ENCODE measurements around the gene SLFN5. TPM values are rescaled to one million over a fixed set of nuclear protein-coding genes. Genes with fewer than 3 reads are reported as not detected.

The SLFN5 gene
- total and polyA plus RNA-seq, 4 donors: 8.5 to 51.7 (median 30.8) TPM

- TF ChIP-seq CTCF (IDR thresholded peaks at IDR 0.05; ENCODE audit: control extremely low read depth, extremely low read depth): no peak
- Histone ChIP-seq H3K27ac (ENCODE audit: low read depth in 1 of 2, low read length in 1 of 2) (peak overlapping the region; percentile 14 to 68), H3K36me3 (ENCODE audit: control insufficient read depth in 4 of 4, insufficient read depth in 4 of 4, low read length in 4 of 4) (no peaks in the 10 kb centered on the region), H3K9ac (ENCODE audit: insufficient read depth in 1 of 2, low read length in 2 of 2) (no peak overlapping the region), H3K4me1 (ENCODE audit: control insufficient read depth in 5 of 5, insufficient read depth in 5 of 5, low read length in 5 of 5) (peaks cover 4 to 16% (median 5%) of the 10 kb centered on the region in 5 donors), H3K27me3 (ENCODE audit: control insufficient read depth in 3 of 3, insufficient read depth in 3 of 3, low read length in 2 of 3) (peaks cover 0 to 20% (median 0%) of the 10 kb centered on the region in 3 donors), H3K9me3 (ENCODE audit: control insufficient read depth in 4 of 4, insufficient read depth in 3 of 4, low read length in 3 of 4) (no peaks in the 10 kb centered on the region), H3K4me3 (no peak overlapping the region)
- ATAC-seq (ENCODE audit: insufficient read depth, low FRiP score) (no peak), DNase-seq (peak in 1 of 3 donors; percentile 3)
- WGBS, 2 donors: 80 to 88% methylated on average over 9 of the region's 9 CpGs
These were observed 71.7 kb downstream of the SLFN5 start for GRCh38 chr17:35314415-35315216.

DNA sequence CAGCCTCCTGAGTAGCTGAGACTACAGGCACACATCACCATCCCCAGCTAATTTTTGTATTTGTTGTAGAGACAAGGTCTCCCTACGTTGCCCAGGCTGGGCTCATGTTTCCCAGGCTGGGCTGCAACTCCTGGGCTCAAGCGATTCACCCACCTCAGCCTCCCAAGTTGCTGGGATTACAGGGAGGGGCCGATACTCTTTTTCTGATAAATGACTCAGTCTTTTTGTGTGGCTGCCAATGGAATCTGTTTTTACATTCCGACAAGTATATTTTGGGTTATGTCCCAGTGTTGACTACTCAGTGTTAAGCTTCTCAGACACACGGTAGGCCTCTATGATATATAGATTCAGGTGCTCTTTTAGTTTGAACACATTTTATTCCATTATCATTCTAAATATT lies 72.4 kb downstream of the SLFN5 start:
- no peak for TF ChIP-seq CTCF (IDR thresholded peaks at IDR 0.05; ENCODE audit: control extremely low read depth, extremely low read depth)
- H3K9me3 ChIP-seq (ENCODE audit: control insufficient read depth in 4 of 4, insufficient read depth in 3 of 4, low read length in 3 of 4): no peaks in the 10 kb centered on the region
- peak overlapping the region; percentile 9 to 68 for H3K27ac ChIP-seq (ENCODE audit: low read depth in 1 of 2, low read length in 1 of 2)
- peaks cover 0 to 20% (median 0%) of the 10 kb centered on the region in 3 donors for H3K27me3 ChIP-seq (ENCODE audit: control insufficient read depth in 3 of 3, insufficient read depth in 3 of 3, low read length in 2 of 3)
- no peak overlapping the region for H3K4me3 ChIP-seq
- 32 to 71% methylated on average over 5 of the region's 5 CpGs for WGBS, 2 donors
- no peaks in the 10 kb centered on the region for H3K36me3 ChIP-seq (ENCODE audit: control insufficient read depth in 4 of 4, insufficient read depth in 4 of 4, low read length in 4 of 4)
- peaks cover 4 to 16% (median 5%) of the 10 kb centered on the region in 5 donors for H3K4me1 ChIP-seq (ENCODE audit: control insufficient read depth in 5 of 5, insufficient read depth in 5 of 5, low read length in 5 of 5)
- no peak for ATAC-seq (ENCODE audit: insufficient read depth, low FRiP score)
- no peak overlapping the region for H3K9ac ChIP-seq (ENCODE audit: insufficient read depth in 1 of 2, low read length in 2 of 2)
- peak in 2 of 3 donors; percentile 45 to 68 for DNase-seq

DNA sequence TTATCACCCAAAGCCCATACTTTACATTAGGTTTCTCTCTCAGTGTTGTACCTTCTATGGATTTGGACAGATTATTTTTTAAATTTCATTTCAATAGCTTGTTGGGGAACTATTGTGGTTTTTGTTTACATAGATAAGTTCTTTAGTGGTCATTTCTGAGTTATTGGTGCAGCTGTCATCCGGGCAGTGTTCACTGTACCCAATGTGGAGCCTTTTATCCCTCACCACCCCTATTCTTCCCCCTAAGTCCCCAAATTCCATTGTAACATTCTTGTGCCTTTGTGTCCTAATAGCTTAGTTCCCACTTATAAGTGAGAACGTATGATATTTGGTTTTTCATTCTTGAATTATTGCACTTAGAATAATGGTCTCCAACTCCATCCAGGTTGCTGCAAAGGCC lies 73.1 kb downstream of the SLFN5 start:
- peaks cover 4 to 16% (median 5%) of the 10 kb centered on the region in 5 donors for H3K4me1 ChIP-seq (ENCODE audit: control insufficient read depth in 5 of 5, insufficient read depth in 5 of 5, low read length in 5 of 5)
- no peaks in the 10 kb centered on the region for H3K36me3 ChIP-seq (ENCODE audit: control insufficient read depth in 4 of 4, insufficient read depth in 4 of 4, low read length in 4 of 4)
- ATAC-seq (ENCODE audit: insufficient read depth, low FRiP score): no peak
- no peak overlapping the region for H3K4me3 ChIP-seq
- WGBS, 2 donors: 77 to 90% methylated on average over 2 of the region's 2 CpGs
- DNase-seq: no peak
- no peaks in the 10 kb centered on the region for H3K9me3 ChIP-seq (ENCODE audit: control insufficient read depth in 4 of 4, insufficient read depth in 3 of 4, low read length in 3 of 4)
- H3K27ac ChIP-seq (ENCODE audit: low read depth in 1 of 2, low read length in 1 of 2): no peak overlapping the region
- H3K9ac ChIP-seq (ENCODE audit: insufficient read depth in 1 of 2, low read length in 2 of 2): no peak overlapping the region
- TF ChIP-seq CTCF (IDR thresholded peaks at IDR 0.05; ENCODE audit: control extremely low read depth, extremely low read depth): no peak
- peaks cover 0 to 20% (median 0%) of the 10 kb centered on the region in 3 donors for H3K27me3 ChIP-seq (ENCODE audit: control insufficient read depth in 3 of 3, insufficient read depth in 3 of 3, low read length in 2 of 3)

Data from lung (tissue), 12 donors.